A673 (cell line): Measurements from ENCODE around the gene CERS6.

Experiments
- CTCF ChIP-seq: fragments of 300-800, 200-600 bp; sonication (generic); conservative IDR thresholded peaks from 2 replicates; pipeline ENCODE4 v1.5.1; 2017; ENCODE audit warnings: low read depth, mild to moderate bottlenecking, antibody characterized with exemption, low read length, moderate library complexity, mixed read lengths
- EZH2 ChIP-seq: fragments of 200-600 bp; sonication (generic); IDR thresholded peaks from 2 replicates; pipeline ENCODE4 v1.6.1; 2017; ENCODE audit warnings: borderline replicate concordance, low read depth, mild to moderate bottlenecking, mixed read lengths, antibody characterized with exemption, low read length; ENCODE audit not compliant: poor library complexity, severe bottlenecking

GRCh38 chr2:168633200-168633599, 177.1 kb downstream of the CERS6 start:
- TF ChIP-seq EZH2 (no peak), CTCF (no peak)
